H9 (cell line): ENCODE measurements around the gene ASIC1. TPM values are rescaled to one million over a fixed set of nuclear protein-coding genes. Genes with fewer than 3 reads are reported as not detected.

Source experiments
- DNase-seq: peaks from one replicate; pipeline ENCODE4 v3.0.0-alpha.2; 2017
- H2AFZ ChIP-seq: one replicate; pipeline ENCODE4 v1.6.1; 2013; ENCODE audit warnings: mild to moderate bottlenecking, low read length, control low read depth, moderate library complexity
- H2AK5ac ChIP-seq: 2 replicates; pipeline ENCODE4 v1.6.1; 2013; ENCODE audit warnings: low read length, control low read depth, mixed read lengths; ENCODE audit not compliant: insufficient read length
- H2BK120ac ChIP-seq: one replicate; pipeline ENCODE4 v1.6.1; 2013; ENCODE audit warnings: low read depth, mild to moderate bottlenecking, low read length, control low read depth, inconsistent platforms; ENCODE audit not compliant: poor library complexity, severe bottlenecking
- H2BK12ac ChIP-seq: 2 replicates; pipeline ENCODE4 v1.6.1; 2013; ENCODE audit warnings: low read length, control low read depth, mixed read lengths, low read depth; ENCODE audit not compliant: insufficient read length
- H2BK15ac ChIP-seq: 2 replicates; pipeline ENCODE4 v1.6.1; 2013; ENCODE audit warnings: low read depth, low read length, control low read depth
- H2BK20ac ChIP-seq: one replicate; pipeline ENCODE4 v1.6.1; 2013; ENCODE audit warnings: low read depth, mild to moderate bottlenecking, low read length, control low read depth, inconsistent platforms; ENCODE audit not compliant: poor library complexity, severe bottlenecking
- H2BK5ac ChIP-seq: 2 replicates; pipeline ENCODE4 v1.6.1; 2013; ENCODE audit warnings: low read length, control low read depth, mixed read lengths; ENCODE audit not compliant: insufficient read length
- H3K14ac ChIP-seq: 2 replicates; pipeline ENCODE4 v1.6.1; 2013; ENCODE audit warnings: low read length, control low read depth; ENCODE audit not compliant: insufficient read depth
- H3K18ac ChIP-seq: 2 replicates; pipeline ENCODE4 v1.6.1; 2013; ENCODE audit warnings: low read depth, mild to moderate bottlenecking, mixed read lengths, low read length, control low read depth; ENCODE audit not compliant: insufficient read length
- H3K23ac ChIP-seq: 2 replicates; pipeline ENCODE4 v1.6.1; 2013; ENCODE audit warnings: low read length, control low read depth, mixed read lengths, low read depth; ENCODE audit not compliant: insufficient read length
- H3K23me2 ChIP-seq: 2 replicates; pipeline ENCODE4 v1.6.1; 2013; ENCODE audit warnings: low read depth, mild to moderate bottlenecking, mixed read lengths, low read length, control low read depth; ENCODE audit not compliant: insufficient read length, poor library complexity, severe bottlenecking
- H3K27ac ChIP-seq: 2 replicates; pipeline ENCODE4 v1.5.1; 2013; ENCODE audit warnings: low read length, control low read depth, mixed read lengths, low read depth; ENCODE audit not compliant: insufficient read length
- H3K27me3 ChIP-seq: 2 replicates; pipeline ENCODE4 v1.6.1; 2013; ENCODE audit warnings: low read length, control low read depth, inconsistent platforms; ENCODE audit not compliant: insufficient read depth
- H3K4ac ChIP-seq: 2 replicates; pipeline ENCODE4 v1.6.1; 2013; ENCODE audit warnings: low read depth, mild to moderate bottlenecking, control low read depth, inconsistent platforms, low read length, moderate library complexity
- H3K4me1 ChIP-seq: 2 replicates; pipeline ENCODE4 v1.6.1; 2013; ENCODE audit warnings: low read length, control low read depth, inconsistent platforms; ENCODE audit not compliant: insufficient read depth
- H3K4me2 ChIP-seq: 2 replicates; pipeline ENCODE4 v1.6.1; 2013; ENCODE audit warnings: low read length, control low read depth, mixed read lengths; ENCODE audit not compliant: insufficient read length, insufficient read depth
- H3K56ac ChIP-seq: 2 replicates; pipeline ENCODE4 v1.6.1; 2013; ENCODE audit warnings: low read depth, mild to moderate bottlenecking, mixed read lengths, low read length, control low read depth; ENCODE audit not compliant: insufficient read length
- H3K79me1 ChIP-seq: 2 replicates; pipeline ENCODE4 v1.6.1; 2013; ENCODE audit warnings: low read depth, mild to moderate bottlenecking, moderate library complexity, low read length, control low read depth, inconsistent platforms; ENCODE audit not compliant: insufficient read depth, poor library complexity, severe bottlenecking
- H3K79me2 ChIP-seq: 2 replicates; pipeline ENCODE4 v1.6.1; 2013; ENCODE audit warnings: low read length, control low read depth, inconsistent platforms; ENCODE audit not compliant: insufficient read depth
- H3K9ac ChIP-seq: 2 replicates; pipeline ENCODE4 v1.6.1; 2013; ENCODE audit warnings: low read length, control low read depth, mixed read lengths; ENCODE audit not compliant: insufficient read length; ENCODE audit errors: extremely low read depth
- H3K9me3 ChIP-seq: one replicate; pipeline ENCODE4 v1.6.1; 2013; ENCODE audit warnings: low read depth, low read length, inconsistent platforms; ENCODE audit not compliant: control insufficient read depth
- H3T11ph ChIP-seq: one replicate; pipeline ENCODE4 v1.6.1; 2013; ENCODE audit warnings: mild to moderate bottlenecking, low read length, control low read depth, inconsistent platforms
- H4K20me1 ChIP-seq: one replicate; pipeline ENCODE4 v1.6.1; 2013; ENCODE audit not compliant: control insufficient read depth, insufficient read length, insufficient read depth
- H4K5ac ChIP-seq: 2 replicates; pipeline ENCODE4 v1.6.1; 2013; ENCODE audit warnings: low read depth, mild to moderate bottlenecking, mixed read lengths, low read length, control low read depth; ENCODE audit not compliant: insufficient read length
- H4K8ac ChIP-seq: replicated peaks from 2 replicates; pipeline ENCODE4 v1.6.1; 2013; ENCODE audit warnings: low read length, control low read depth, mixed read lengths, low read depth; ENCODE audit not compliant: insufficient read length
- H4K91ac ChIP-seq: 2 replicates; pipeline ENCODE4 v1.6.1; 2013; ENCODE audit warnings: low read depth, mild to moderate bottlenecking, moderate library complexity, mixed read lengths, low read length, control low read depth; ENCODE audit not compliant: insufficient read length
- H3K27ac Mint-ChIP-seq, 3 experiments: 2 replicates in 2 of 3; 3 replicates in 1 of 3; pipeline ENCODE4 v1.8.0; 2020 to 2021; ENCODE audit warnings: mixed read lengths in 3 of 3, mild to moderate bottlenecking in 1 of 3, moderate library complexity in 1 of 3
- H3K27me3 Mint-ChIP-seq: 2 replicates; pipeline ENCODE4 v1.8.0; 2021; ENCODE audit warnings: low read depth, mild to moderate bottlenecking, moderate library complexity, mixed read lengths
- H3K36me3 Mint-ChIP-seq, 3 experiments: 2 replicates in 2 of 3; 3 replicates in 1 of 3; pipeline ENCODE4 v1.8.0; 2020 to 2021; ENCODE audit warnings: low read depth in 3 of 3, mixed read lengths in 3 of 3; ENCODE audit not compliant: insufficient read depth in 1 of 3
- H3K4me1 Mint-ChIP-seq, 2 experiments: 2 replicates each; pipeline ENCODE4 v1.8.0; 2020; ENCODE audit warnings: mixed read lengths in 2 of 2
- H3K4me3 Mint-ChIP-seq, 2 experiments: 2 replicates in 1 of 2; 3 replicates in 1 of 2; pipeline ENCODE4 v1.8.0; 2020 to 2021; ENCODE audit warnings: mild to moderate bottlenecking in 2 of 2, mixed read lengths in 2 of 2, moderate library complexity in 1 of 2
- H3K9me3 Mint-ChIP-seq, 2 experiments: 2 replicates in 1 of 2; 3 replicates in 1 of 2; pipeline ENCODE4 v1.8.0; 2020; ENCODE audit warnings: mild to moderate bottlenecking in 2 of 2, mixed read lengths in 2 of 2, moderate library complexity in 1 of 2
- CTCF ChIP-seq: fragments of 200-600 bp; sonication (generic); conservative IDR thresholded peaks from 3 replicates; pipeline ENCODE4 v1.8.0; 2021; ENCODE audit warnings: antibody characterized with exemption, mild to moderate bottlenecking
- WGBS: extraction: QIAGEN DNeasy Blood & Tissue Kit; methylation state at CpG from one replicate; pipeline ENCODE4 v1.1.7; 2013; ENCODE audit warnings: missing lambda C conversion rate, low lambda C conversion rate, mixed read lengths; ENCODE audit not compliant: insufficient read length; ENCODE audit errors: extremely low coverage; 5-methylcytosine and 5-hydroxymethylcytosine counted together
- total RNA-seq: library from RNA; stranded (reverse); gene quantifications from 2 replicates; pipeline ENCODE4 v1.2.1, GENCODE V29; 2021

Gene ASIC1
- total RNA-seq, 1 experiment from 2014 or later = 3.9 TPM

- Histone ChIP-seq H2BK120ac (no peak overlapping the region), H3T11ph (no peak overlapping the region), H4K91ac (no peak overlapping the region), H3K14ac (no peak overlapping the region), H3K18ac (no peak overlapping the region), H2BK20ac (no peak overlapping the region), H3K79me1 (peaks cover 12% of the 10 kb centered on the region), H3K4me1 (no peaks in the 10 kb centered on the region; the same call in 1 of the 2 replicates), H3K23ac (no peak overlapping the region), H2BK15ac (no peak overlapping the region), H4K8ac (no peak overlapping the region), H3K9me3 (no peaks in the 10 kb centered on the region), H3K23me2 (no peaks in the 10 kb centered on the region), H3K79me2 (peaks cover 12% of the 10 kb centered on the region; the same call in 1 of the 2 replicates), H2AFZ (no peak overlapping the region), H3K56ac (no peak overlapping the region), H2BK5ac (no peak overlapping the region), H3K4me2 (no peak overlapping the region), H2AK5ac (no peak overlapping the region), H3K4ac (no peak overlapping the region), H3K27me3 (no peaks in the 10 kb centered on the region), H3K27ac (no peak overlapping the region), H4K20me1 (no peaks in the 10 kb centered on the region), H2BK12ac (no peak overlapping the region), H3K9ac (no peak overlapping the region), H4K5ac (no peak overlapping the region)
- H3K27me3 Mint-ChIP-seq = no peaks in the 10 kb centered on the region
- no peak overlapping the region for H3K4me3 Mint-ChIP-seq
- no peaks in the 10 kb centered on the region for H3K9me3 Mint-ChIP-seq
- peaks cover 13 to 18% of the 10 kb centered on the region in 2 experiments for H3K4me1 Mint-ChIP-seq
- peak overlapping the region in 1 of 3 experiments; percentile 40; a peak in 3 of 7 replicates for H3K27ac Mint-ChIP-seq
- H3K36me3 Mint-ChIP-seq = peaks cover 13 to 27% (median 20%) of the 10 kb centered on the region in 3 experiments; a peak in 6 of 7 replicates
- no peak for DNase-seq
- TF ChIP-seq CTCF = no peak
- no CpG with 5 or more reads among the region's 3 CpGs for WGBS
These were observed 39.2 kb upstream of the ASIC1 start for GRCh38 chr12:50018154-50018553.
